Fibroblast of lung (primary cell): ENCODE measurements around the gene RASGRF2. TPM values are rescaled to one million over a fixed set of nuclear protein-coding genes. Genes with fewer than 3 reads are reported as not detected.

Experiments
- DNase-seq, 2 donors: peaks; one replicate each; pipeline versions ENCODE4 v3.0.0 to v3.0.0-alpha.2; 2010; ENCODE audit warnings: low read depth in 2 of 2
- H2AFZ ChIP-seq: 2 replicates; pipeline ENCODE4 v1.5.1; 2012; ENCODE audit warnings: low read length, control low read depth, inconsistent platforms
- H3K27ac ChIP-seq: 2 replicates; pipeline ENCODE4 v1.5.1; 2011; ENCODE audit warnings: low read length, control low read depth; ENCODE audit not compliant: insufficient read depth
- H3K27me3 ChIP-seq: 2 replicates; pipeline ENCODE4 v1.5.1; 2011; ENCODE audit warnings: mild to moderate bottlenecking, low read length; ENCODE audit not compliant: control insufficient read depth, insufficient read depth
- H3K36me3 ChIP-seq: 2 replicates; pipeline ENCODE4 v1.5.1; 2011; ENCODE audit warnings: low read length; ENCODE audit not compliant: control insufficient read depth, insufficient read depth
- H3K4me1 ChIP-seq: 2 replicates; pipeline ENCODE4 v1.5.1; 2011; ENCODE audit warnings: low read length; ENCODE audit not compliant: control insufficient read depth, insufficient read depth; ENCODE audit errors: extremely low read depth
- H3K4me2 ChIP-seq: 2 replicates; pipeline ENCODE4 v1.5.1; 2011; ENCODE audit warnings: low read length, control low read depth; ENCODE audit not compliant: insufficient read depth; ENCODE audit errors: extremely low read depth
- H3K4me3 ChIP-seq, 4 experiments: fragments of 200-600 bp in 1 of 4; sonication (generic) in 1 of 4; replicated peaks in 1 of 4; 2 replicates each; pipeline ENCODE4 v1.5.1; 2011 to 2016; ENCODE audit warnings: low read length in 4 of 4, low read depth in 3 of 4, mild to moderate bottlenecking in 3 of 4, control low read depth in 2 of 4, inconsistent platforms in 1 of 4, mixed read lengths in 1 of 4; ENCODE audit not compliant: insufficient read depth in 1 of 4; ENCODE audit errors: control extremely low read depth in 1 of 4
- H3K79me2 ChIP-seq: 2 replicates; pipeline ENCODE4 v1.5.1; 2012; ENCODE audit warnings: mild to moderate bottlenecking, low read length, inconsistent platforms; ENCODE audit not compliant: control insufficient read depth, insufficient read depth
- H3K9ac ChIP-seq: 2 replicates; pipeline ENCODE4 v1.5.1; 2011; ENCODE audit warnings: mild to moderate bottlenecking, low read length, control low read depth; ENCODE audit not compliant: insufficient read depth
- H3K9me3 ChIP-seq: 2 replicates; pipeline ENCODE4 v1.5.1; 2012; ENCODE audit warnings: low read depth, low read length; ENCODE audit not compliant: control insufficient read depth, insufficient read depth
- H4K20me1 ChIP-seq: 2 replicates; pipeline ENCODE4 v1.5.1; 2011; ENCODE audit warnings: low read length; ENCODE audit not compliant: control insufficient read depth, insufficient read depth; ENCODE audit errors: extremely low read depth
- CTCF ChIP-seq, 2 donors: IDR thresholded peaks in 1 of 2; conservative IDR thresholded peaks in 1 of 2; 1 replicate in 1 of 2; 2 replicates in 1 of 2; pipeline ENCODE4 v1.5.1; 2011 to 2012; ENCODE audit warnings: low read length in 2 of 2, control low read depth in 1 of 2, inconsistent platforms in 1 of 2, low read depth in 1 of 2, mild to moderate bottlenecking in 1 of 2
- EZH2 ChIP-seq: IDR thresholded peaks from 2 replicates; pipeline ENCODE4 v1.5.1; 2012; ENCODE audit warnings: low read length, control low read depth, mild to moderate bottlenecking; ENCODE audit errors: missing control alignments
- polyA plus RNA-seq, 2 donors: library from polyadenylated mRNA; depleted of rRNA in 1 of 2; stranded (reverse) in 1 of 2; unstranded in 1 of 2; fragments of >200 nt; gene quantifications; 2 replicates each; pipeline ENCODE4 v1.2.1, GENCODE V29; 2011 to 2012; ENCODE audit warnings: missing spikeins in 1 of 2
- total RNA-seq: library from RNA; depleted of rRNA; stranded (reverse); fragments of >200 nt; gene quantifications from 2 replicates; pipeline ENCODE4 v1.2.1, GENCODE V29; 2014

Gene RASGRF2
- total and polyA plus RNA-seq, 2 donors (not counting 1 experiment from before 2014, with no cell fraction given) = 3.5 to 19.5 TPM

- Histone ChIP-seq H3K27me3 (no peaks in the 10 kb centered on the region), H3K27ac (peak overlapping the region; percentile 50)
Measured at GRCh38 chr5:80960531-80961375, 590 bp downstream of the RASGRF2 start.

GRCh38 chr5:80961376-80962281 is 1.5 kb downstream of the RASGRF2 start:
- peak; percentile 47 to 50 for DNase-seq
- H3K4me1 ChIP-seq = peaks cover 10% of the 10 kb centered on the region
- H3K4me2 ChIP-seq = peak overlapping the region; percentile 84
- no peaks in the 10 kb centered on the region for H3K36me3 ChIP-seq
- no peaks in the 10 kb centered on the region for H4K20me1 ChIP-seq
- H2AFZ ChIP-seq = peak overlapping the region; percentile 85
- no peak overlapping the region for H3K9ac ChIP-seq
- peak overlapping the region; percentile 50 for H3K27ac ChIP-seq
- no peak for TF ChIP-seq CTCF (conservative IDR thresholded peaks at IDR 0.05 in 1 of 2, IDR thresholded peaks at IDR 0.05 in 1 of 2; ENCODE audit: low read depth in 1 of 2, low read length in 2 of 2)
- TF ChIP-seq EZH2 = no peak
- peaks cover 30% of the 10 kb centered on the region for H3K79me2 ChIP-seq
- peak overlapping the region; percentile 61 to 76 (median 70) for H3K4me3 ChIP-seq
- H3K27me3 ChIP-seq = no peaks in the 10 kb centered on the region
- no peaks in the 10 kb centered on the region for H3K9me3 ChIP-seq

More at GRCh38 chr5:80960531-80961375, 590 bp downstream of the RASGRF2 start:
- no peaks in the 10 kb centered on the region for H3K36me3 ChIP-seq
- peak; percentile 46 to 47 for DNase-seq
- no peaks in the 10 kb centered on the region for H3K9me3 ChIP-seq
- TF ChIP-seq EZH2 (no peak), CTCF (conservative IDR thresholded peaks at IDR 0.05 in 1 of 2, IDR thresholded peaks at IDR 0.05 in 1 of 2; ENCODE audit: low read depth in 1 of 2, low read length in 2 of 2) (no peak)
- H3K79me2 ChIP-seq = peaks cover 28% of the 10 kb centered on the region
- peak overlapping the region; percentile 84 for H3K4me2 ChIP-seq
- peak overlapping the region; percentile 61 to 76 (median 70) for H3K4me3 ChIP-seq
- H3K4me1 ChIP-seq = peaks cover 10% of the 10 kb centered on the region
- H2AFZ ChIP-seq = peak overlapping the region; percentile 85
- no peaks in the 10 kb centered on the region for H4K20me1 ChIP-seq
- H3K9ac ChIP-seq = peak overlapping the region; percentile 48
